ENCODE results near the gene EXOC1L.

The EXOC1L gene

DNA sequence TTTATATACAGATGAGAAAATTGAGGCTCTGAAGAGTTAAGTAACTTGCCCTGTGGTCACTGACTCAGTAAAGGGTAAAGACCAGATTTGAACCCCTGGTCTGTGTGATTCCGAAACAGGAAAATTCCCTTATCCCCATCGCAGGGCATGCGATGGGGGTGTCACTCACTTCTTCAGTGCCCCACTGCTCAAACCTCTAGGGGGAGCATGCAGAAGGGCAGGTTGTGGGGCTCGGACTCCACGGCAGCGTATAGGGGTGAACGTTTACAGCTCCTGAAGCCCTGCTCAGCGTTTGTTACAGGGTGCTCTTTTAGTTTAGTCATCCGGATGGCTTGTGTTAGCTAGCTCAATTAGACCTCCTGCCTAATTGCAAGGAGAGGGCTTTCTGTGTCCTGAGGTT lies 30.1 kb downstream of the EXOC1L start:
- no peak for DNase-seq (ENCODE audit: low spot score)
- no peak overlapping the region for H3K4me3 ChIP-seq
- TF ChIP-seq, protein P1, sequence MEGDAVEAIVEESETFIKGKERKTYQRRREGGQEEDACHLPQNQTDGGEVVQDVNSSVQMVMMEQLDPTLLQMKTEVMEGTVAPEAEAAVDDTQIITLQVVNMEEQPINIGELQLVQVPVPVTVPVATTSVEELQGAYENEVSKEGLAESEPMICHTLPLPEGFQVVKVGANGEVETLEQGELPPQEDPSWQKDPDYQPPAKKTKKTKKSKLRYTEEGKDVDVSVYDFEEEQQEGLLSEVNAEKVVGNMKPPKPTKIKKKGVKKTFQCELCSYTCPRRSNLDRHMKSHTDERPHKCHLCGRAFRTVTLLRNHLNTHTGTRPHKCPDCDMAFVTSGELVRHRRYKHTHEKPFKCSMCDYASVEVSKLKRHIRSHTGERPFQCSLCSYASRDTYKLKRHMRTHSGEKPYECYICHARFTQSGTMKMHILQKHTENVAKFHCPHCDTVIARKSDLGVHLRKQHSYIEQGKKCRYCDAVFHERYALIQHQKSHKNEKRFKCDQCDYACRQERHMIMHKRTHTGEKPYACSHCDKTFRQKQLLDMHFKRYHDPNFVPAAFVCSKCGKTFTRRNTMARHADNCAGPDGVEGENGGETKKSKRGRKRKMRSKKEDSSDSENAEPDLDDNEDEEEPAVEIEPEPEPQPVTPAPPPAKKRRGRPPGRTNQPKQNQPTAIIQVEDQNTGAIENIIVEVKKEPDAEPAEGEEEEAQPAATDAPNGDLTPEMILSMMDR (IDR thresholded peaks at IDR 0.05), result no peak
- H3K27ac ChIP-seq, result no peak overlapping the region

DNA sequence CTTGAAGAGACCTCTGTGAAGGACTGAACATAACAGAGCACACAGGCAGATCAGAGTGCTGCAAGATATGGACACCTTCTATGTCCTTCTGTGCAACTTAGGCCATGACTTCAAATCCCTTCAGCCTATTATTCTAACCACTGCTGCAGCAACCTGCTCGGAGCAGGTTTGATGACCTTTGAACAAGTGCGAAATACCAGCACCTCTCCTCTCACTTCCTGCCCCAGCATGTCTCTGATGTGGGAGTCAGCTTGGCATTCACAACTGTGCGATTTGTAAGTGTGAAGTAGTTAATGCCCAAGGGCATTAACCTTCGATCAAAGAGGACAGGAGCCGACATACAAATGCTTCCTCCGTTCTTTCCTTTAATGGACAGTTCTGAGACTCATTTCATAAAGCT lies 32.3 kb downstream of the EXOC1L start:
- H3K4me3 ChIP-seq, result no peak overlapping the region
- TF ChIP-seq, protein P1 (IDR thresholded peaks at IDR 0.05), result no peak
- no peak for DNase-seq (ENCODE audit: low spot score)
- no peak overlapping the region for H3K27ac ChIP-seq

DNA sequence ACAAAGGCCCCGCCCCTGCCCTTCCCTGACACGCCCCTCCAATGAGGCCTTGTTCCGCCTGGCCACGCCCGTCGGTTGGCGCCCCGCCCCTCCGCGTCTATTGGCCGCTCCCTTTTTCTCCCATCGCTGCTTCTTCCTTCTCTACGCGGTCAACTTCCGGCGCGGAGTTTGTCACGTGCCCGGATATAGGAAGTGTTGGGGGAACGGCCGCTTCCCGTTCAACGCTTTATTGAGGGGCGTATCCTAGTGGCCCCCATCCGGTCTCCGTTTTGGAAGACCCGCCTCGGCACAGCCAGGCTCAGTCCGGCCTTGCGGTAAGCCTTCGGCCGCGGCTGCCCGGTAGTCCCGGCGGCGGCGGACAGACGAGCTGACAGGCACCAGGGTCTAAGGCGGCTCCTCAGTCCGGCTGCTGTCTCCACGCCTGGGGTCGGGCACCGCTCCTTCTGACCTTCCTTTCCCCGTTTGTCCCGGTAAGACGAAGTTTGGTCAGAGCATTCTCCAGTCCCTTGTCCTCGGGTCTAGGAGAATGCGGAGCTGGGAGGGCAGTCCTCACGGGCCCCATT lies 34.0 kb downstream of the EXOC1L start, which contains the start of gene EXOC1:
Gene EXOC1, plus strand, starts transcription at position 165 of the 563 bp plus-strand sequence. CDS start 4,676 bp downstream, outside the sequence.
- DNase-seq (ENCODE audit: low spot score), result peak; percentile 99
- TF ChIP-seq, protein P1 (IDR thresholded peaks at IDR 0.05), result no peak
- Histone ChIP-seq H3K4me3 (peak within 1 kb of the TSS; percentile 74), H3K27ac (peak within 1 kb of the TSS; percentile 78 to 83)

DNA sequence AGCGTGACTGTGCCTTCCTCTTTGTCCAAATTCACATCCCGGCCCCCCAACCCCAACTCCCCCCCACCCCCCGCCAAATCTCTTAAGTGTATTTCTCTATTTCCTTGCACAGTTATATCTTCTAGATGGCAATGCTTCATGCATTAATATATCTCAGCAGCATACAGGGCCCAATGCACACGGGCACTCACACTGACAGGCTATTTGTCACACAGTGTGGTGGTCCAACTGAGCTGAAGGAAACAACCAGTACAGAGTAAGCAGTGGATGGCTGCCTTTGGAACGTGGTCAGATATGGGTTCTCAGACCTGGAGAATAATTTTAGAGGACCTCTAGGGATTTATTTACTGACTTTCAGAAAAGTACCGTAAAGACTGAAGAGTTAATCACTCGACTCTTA lies 34.5 kb downstream of the EXOC1L start:
- Histone ChIP-seq H3K4me3 (peak overlapping the region; percentile 74), H3K27ac (peak overlapping the region; percentile 78 to 83)
- no peak for DNase-seq (ENCODE audit: low spot score)
- TF ChIP-seq, protein P1 (IDR thresholded peaks at IDR 0.05), result no peak

DNA sequence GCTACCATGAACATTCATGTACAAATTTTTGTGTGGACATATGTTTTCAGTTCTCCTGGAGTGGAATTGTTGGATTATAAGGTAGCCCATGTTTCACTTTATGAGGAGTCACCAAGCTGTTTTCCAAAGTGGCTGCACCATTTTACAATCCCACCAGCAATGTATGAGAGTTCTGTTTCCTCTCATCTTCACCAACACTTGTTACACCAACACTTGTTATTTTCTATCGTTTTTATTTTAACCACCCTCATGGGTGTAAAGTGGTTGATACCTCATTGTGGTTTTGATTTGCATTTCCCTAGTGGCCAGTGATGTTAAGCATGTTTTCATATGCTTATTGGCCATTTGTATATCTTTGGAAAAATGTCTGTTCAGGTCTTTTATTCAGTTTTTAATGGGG lies 38.0 kb downstream of the EXOC1L start:
- TF ChIP-seq, protein P1 (IDR thresholded peaks at IDR 0.05), result no peak
- DNase-seq (ENCODE audit: low spot score), result no peak
- Histone ChIP-seq H3K27ac (no peak overlapping the region), H3K4me3 (no peak overlapping the region)

DNA sequence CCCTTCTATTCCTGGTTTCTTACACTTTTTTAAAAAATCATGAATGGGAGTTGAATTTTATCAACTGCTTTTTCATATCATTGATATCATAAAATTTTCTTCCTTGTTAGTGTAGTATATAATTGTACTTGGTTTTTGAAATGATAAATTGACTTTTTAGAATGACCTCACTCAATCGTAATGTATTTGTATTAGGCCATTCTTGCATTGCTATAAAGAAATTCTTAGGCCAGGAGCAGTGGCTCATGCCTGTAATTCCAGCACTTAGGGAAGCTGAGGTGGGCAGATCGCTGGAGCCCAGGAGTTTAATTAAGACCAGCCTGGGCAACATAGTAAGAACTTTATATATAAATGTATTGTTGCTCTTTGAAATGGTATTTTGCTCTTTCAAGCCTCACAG lies 40.1 kb downstream of the EXOC1L start:
- no peak overlapping the region for H3K4me3 ChIP-seq
- TF ChIP-seq, protein P1 (IDR thresholded peaks at IDR 0.05), result no peak
- DNase-seq (ENCODE audit: low spot score), result no peak
- H3K27ac ChIP-seq, result no peak overlapping the region

DNA sequence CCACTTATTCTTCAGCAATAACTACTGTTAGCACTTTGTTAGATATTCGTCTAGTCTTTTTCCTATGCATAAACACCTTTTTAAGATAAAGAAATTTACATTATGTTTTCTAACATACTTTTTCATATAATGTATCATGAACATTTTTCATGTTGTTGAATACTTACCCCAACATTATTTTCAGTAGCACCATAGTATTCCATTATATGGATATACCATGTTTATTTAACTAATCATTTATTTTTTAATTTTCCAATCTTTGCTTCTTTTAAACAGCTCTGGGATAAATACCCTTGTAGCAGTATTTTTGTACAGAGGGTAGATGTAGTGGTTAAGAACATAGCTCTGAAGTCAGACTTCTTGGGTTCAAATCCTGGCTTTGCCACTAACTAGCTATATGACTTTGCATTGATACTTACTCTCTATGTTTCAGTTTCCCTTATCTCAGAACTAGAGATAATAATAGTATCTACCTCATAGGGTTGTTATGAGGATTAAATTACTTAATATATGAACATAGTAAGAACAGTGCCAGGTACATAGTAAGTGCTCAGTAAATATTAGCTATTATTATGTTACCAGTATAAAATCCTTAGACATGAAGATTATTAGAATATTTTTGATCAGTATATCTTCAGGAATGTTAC lies 45.1 kb downstream of the EXOC1L start:
- no peak overlapping the region for H3K27ac ChIP-seq
- no peak overlapping the region for H3K4me3 ChIP-seq
- TF ChIP-seq, protein P1 (IDR thresholded peaks at IDR 0.05), result no peak
- no peak for DNase-seq (ENCODE audit: low spot score)
